Transverse colon (tissue), 1 donor: Measurements from ENCODE around the gene SUSD4.

Source experiments
- EP300 ChIP-seq: sonication (generic); formaldehyde crosslinking; IDR thresholded peaks from one replicate; pipeline ENCODE4 v1.6.1; 2017; ENCODE audit warnings: antibody characterized with exemption, low read depth
- POLR2A ChIP-seq: fragments of 450-650 bp; IDR thresholded peaks from one replicate; pipeline ENCODE4 v1.6.1; 2016; ENCODE audit warnings: antibody characterized with exemption, mild to moderate bottlenecking, moderate library complexity

DNA sequence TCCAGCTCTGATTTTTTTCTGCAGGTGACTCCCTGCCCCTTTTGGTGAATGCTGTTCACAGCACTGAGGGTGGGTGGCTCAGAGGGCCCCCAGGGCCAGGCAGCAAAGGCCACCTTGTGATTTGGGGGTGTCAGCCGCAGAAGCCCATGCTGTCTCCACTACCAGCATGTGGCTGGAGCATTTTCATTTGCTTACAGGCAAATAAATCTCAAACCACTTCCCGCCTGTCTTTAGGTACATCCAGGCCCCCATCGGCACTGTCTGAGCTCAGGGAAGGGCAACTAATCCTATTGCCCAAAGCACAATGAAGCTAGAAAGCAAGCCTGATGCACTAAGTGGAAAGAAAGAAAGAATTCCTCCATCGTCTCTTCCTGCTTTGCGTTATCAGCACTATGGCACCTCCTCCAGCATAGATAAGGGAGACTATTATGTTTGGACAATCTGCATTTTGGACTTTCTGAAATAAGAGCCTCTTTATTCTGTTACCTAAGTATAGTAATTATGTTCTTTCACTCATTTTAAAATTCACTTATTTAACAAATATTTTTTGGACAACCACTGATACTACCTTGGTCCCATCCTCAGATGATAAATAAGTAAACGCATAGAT is 120.4 kb downstream of the SUSD4 start:
- no peak for TF ChIP-seq POLR2A
- no peak for TF ChIP-seq EP300
